HPDE6-E6E7 (cell line): ENCODE data around the gene KRT82.
A peak's percentile ranks its signal among the peaks of the same experiment; 100 is the strongest.

Source experiments
- DNase-seq: peaks from one replicate; pipeline ENCODE4 v3.0.0; 2011; ENCODE audit warnings: missing footprints; ENCODE audit errors: extremely low spot score

Gene KRT82

DNA sequence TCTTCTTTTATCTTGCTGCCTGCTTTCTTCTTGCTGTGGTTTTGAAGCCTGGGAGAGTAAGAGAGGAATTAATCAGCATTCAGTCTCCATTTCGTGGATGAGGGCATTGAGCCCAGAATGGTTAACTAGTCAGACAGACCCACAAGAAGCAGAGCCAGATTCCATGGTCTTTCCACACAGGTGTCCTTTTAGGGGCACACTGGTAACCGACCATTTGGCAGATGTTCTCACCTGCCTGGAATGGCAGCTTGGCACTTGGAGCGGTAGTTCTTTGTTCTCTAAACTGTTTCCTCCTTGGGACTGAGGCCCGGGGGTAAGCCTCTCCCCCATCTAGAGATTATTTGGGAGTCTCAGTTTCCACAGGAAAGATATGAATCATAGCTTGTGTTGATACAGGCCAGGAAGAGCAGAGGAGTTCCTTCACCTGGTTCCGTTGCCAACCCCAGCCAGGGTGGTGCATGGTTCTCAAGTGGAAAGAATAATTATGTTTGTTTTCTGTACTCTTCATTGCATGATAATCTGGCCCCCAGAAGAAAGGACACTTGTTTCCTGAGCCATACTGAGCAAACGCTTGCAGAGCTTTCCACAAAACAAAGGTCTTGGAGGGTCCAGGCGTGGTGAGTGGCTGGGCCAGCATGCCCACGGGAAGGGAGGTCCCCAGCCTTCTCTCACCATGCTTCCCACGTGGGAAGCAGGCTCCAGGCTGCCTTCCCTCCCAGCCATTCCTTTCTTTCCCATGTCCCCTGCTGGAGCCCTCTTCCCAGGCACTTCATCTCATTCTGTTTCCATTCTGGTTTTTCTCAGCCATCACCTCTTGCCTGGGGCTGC, 30.1 kb upstream of the KRT82 start:
- no peak for DNase-seq

DNA sequence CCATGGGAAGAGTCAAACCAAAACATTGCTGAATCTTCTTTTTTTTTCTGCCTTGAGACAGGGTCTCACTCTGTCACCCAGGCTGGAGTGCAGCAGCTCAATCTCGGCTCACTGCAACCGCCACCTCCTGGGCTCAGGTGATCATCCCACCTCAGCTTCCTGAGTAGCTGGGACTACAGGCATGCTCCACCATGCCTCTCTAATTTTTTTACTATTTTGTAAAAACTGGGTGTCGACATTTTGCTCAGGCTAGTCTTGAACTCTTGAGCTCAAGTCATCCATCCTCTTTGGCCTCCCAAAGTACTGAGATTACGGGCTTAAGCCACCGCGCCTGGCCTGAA, 29.5 kb upstream of the KRT82 start:
- DNase-seq, result no peak

DNA sequence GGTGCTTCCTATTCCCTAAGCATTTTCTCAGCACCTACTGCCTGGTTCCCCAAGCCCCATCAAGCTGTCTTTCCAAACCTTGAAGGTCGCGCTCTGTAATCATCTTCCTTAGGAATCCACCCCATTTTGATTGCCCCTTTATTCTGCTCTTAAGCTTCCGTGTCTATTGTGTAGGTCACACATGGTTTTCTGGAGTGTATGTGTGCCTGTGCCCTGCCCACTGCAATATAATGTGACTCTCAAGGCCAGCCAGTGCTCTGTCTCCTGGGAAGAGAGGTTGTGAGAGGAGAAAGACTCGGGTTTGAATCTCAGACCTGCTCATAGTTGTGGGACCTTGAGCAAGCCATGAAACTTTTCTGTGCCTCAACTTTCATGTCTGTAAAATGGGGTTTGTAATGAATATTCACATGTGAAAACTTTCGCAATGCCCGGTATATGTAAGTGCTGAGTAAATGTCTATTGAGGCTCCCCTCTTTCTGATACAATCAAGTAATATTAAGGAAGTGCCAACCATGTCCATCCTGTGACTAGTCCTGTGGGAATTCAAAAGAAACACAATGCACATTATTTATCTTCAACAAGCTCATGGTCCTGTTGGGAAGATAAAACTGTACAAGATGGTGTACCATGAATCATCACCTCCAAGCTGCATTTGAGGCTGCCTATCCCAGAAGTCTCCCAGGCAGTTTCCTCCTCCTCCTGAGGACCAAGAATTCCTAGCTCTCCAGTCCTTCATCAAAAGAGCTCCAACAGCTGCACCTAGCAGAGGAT, 28.8 kb upstream of the KRT82 start:
- no peak for DNase-seq

DNA sequence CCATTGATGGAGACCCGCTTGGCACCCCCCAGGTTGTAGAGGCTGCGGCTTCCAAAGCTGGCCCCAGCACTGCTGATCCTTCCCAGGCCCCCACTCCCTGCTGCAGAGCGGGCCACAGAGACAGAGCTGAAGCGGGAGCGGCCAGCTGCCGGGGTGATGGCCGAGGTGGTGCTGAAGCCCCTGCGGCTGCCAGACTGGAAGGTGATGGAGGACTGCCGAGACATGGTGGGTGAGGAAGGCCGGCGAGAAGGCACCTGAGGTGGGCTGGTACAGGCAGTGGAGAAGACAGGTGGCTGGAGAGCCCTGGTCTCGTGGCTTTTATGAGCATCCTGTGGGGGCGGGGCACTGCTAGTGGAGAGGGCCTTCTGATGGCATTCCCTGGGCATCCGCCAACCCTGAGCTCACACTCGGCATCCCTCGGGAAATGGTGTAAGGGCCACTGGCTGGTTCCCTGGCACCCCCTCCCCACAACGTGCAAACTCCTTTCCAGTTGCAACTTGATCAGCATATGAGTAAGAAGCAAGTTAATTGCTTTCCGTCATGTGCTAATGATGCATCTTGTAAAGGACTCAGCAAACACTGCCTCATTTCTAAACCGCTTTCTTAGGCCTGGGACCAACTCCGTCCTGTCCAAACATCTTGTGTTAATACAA, 28.1 kb upstream of the KRT82 start, which contains the start of gene KRT75:
Gene KRT75, minus strand, starts transcription at position 291 of the 653 bp plus-strand sequence. Its CDS starts 67 bp downstream, at position 224.
- DNase-seq, result no peak

DNA sequence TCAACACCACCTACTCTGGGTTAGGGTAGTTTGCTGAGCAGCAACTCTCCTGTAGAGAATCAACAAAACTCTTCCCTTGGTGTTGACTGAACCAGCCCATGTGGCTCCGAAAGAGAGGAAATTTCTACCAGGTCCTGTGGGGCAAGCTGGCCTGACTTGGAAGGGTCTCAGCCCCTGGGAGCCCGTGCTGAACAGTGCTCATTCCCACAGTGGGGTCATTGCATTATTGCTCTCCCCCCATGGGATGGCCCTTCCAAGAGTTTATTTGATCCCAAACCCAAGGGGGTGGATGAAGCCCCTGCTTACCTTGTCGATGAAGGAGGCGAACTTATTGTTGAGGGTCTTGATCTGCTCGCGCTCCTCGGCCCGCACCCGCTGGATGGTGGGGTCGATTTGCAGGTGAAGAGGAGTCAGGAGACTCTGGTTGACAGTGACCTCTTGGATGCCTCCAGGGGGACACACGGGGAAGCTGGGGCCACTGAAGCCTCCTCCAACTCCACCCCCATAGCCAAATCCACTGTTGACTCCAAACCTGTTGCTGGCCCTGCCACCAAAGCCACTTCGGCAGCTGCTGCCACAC, 27.5 kb upstream of the KRT82 start:
- DNase-seq, result no peak

DNA sequence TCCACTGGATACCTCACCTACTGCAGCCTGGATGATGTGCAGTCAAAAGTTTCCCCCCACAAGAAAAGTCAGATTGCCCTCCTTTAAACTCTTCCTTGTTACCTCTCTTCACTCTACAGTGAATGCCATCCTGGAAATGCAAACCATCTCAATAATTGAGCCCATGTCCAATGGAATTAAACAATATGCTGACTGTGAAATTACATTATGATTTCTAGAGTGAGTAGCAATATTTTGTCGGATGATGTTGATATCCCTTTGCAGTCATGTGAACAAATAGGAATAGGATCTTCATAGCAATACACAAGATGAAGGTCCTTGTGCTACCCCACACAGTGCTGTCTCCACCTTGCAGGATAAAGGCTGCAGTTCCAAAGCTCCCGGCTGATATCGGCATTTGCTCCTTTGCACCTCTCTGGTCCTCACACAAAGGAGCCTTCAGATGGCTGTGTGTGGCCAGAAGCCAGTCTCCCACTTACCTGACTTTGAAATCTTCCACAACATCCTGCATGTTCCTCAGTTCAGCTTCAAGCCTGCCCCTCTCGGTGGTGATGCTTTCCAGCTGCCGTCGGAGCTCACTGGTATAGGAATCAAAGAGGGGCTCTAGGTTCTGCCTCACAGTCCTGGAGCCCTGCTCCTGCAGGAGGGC, 26.5 kb upstream of the KRT82 start:
- no peak for DNase-seq

DNA sequence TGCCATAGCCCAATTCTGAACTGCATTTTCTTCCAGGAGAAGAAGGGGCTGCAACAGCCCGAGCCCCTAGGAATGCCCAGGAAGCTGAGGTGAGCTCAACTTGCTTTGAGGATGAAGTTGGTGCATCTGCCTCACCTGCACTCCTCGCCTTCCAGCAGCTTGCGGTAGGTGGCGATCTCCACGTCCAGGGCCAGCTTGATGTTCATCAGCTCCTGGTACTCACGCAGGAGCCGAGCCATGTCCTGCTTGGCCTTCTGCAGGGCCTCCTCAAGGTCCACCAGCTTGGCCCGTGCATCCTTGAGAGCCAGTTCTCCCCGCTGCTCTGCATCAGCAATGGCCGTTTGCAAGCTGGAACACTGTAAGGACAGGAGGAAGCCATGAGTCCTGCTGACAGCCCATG, 22.0 kb upstream of the KRT82 start:
- DNase-seq, result no peak

DNA sequence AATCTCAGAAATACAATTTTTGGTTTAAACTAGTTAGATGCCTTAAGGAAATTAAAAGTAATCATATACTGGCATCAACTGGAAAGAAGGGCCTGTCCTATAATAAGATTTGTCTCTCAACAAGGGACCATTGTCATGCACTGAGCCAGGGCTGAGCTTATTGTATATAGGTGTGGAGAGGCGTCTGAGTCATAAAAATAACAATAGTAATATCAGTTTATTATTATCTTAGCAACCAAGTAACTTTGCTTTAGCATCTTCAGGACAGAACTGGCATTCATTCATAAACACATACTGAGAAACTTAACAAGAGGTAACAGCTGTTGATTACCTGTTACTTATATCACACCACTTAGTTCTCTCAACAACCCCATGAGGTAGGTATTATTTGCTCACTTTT, 20.9 kb upstream of the KRT82 start:
- peak; percentile 42 for DNase-seq

DNA sequence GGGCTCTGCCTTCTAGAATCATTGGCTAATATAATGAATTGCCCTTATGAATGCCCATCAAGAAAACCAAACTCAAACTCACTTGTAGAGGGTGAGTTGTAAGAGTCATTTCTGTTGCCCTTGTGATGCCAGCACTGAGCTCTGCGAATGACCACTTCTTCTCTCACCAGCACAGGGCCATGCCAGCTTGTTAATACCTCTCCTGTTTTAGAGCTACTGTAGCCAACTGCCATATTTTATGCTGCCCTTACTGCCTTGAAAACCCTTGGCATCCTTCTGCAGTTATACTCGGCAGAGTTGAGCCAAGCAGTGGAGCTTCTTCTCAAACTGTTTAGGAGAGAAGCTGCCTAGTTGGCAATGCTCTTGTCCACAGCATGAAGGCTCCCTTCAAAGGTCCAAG, 19.9 kb upstream of the KRT82 start:
- DNase-seq, result no peak

DNA sequence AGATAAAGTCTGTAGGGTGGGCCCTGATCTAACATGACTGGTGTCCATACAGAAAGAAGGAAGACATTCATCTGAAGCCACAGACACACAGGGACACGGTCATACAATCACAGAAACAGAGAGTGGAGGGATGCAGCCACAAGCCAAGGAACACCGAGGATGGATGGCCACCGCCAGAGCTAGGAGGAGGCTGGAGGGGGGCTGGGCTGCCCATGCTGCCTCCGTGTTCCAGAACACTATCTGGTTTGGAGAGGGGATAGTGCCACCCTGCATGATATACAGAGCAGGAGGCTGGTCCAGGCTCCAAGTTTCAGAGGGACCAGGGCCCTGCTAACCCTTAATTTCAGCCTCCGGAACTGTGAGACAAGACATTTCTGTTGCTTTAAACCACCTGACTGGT, 19.3 kb upstream of the KRT82 start:
- no peak for DNase-seq

DNA sequence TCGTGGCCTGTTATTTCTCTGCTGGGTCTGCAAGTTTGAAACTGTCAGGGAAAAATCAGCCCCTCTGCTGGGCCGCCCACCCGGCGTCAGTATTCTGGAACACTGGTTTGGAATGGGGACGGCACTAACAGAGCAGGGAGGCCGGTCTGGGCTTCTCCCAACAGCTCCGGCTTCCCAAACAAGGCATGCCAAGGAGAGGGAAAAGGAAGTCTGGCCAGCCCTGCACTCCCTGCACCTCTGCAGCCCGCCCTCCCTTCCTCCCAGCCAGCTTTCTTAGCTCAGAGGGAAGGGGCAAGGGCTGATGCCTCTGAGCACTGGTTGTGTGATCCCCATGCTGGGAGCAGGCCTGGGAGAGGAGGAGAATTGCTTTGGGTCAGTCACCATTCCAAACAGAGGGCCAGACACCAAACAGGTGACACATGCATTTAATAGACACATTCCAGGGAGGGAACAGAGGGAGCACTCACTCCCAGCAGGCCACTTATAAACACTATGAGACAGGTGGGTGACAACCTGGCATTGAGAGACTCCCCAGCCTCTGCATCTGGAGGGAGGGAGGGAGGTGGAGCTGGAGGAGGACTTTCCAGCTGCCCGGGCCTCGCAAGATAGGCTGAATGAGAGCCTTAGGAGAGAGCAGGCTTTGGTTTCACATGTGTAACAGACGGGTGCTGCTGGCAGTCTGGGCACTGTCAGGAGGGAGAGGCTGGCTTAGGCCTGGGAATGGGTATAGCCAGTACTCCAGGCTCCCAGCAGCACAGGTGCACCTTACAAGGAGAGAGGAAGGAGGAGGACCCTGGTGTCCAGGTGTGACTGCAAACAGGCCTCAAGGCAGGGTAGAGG, 17.7 kb upstream of the KRT82 start:
- no peak for DNase-seq

DNA sequence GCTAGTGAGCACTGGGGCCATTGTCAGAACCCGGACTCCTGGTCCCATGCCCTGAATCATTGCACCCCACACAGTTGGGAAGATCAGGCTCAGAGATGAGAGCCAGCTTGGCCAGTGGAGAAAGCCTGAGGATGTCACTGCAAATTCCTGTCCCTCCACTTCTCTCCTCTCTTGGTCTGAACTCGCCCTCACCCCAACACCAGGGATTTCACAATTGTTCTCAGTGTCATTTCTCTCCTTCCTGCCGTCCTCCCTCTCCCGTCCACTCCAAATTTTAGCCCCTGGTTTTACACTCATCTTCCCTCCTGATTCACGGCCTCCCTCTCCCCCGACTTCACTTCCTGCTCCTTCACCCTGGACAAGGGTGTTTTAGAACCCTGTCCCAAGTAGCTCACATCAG, 16.9 kb upstream of the KRT82 start:
- DNase-seq, result no peak

DNA sequence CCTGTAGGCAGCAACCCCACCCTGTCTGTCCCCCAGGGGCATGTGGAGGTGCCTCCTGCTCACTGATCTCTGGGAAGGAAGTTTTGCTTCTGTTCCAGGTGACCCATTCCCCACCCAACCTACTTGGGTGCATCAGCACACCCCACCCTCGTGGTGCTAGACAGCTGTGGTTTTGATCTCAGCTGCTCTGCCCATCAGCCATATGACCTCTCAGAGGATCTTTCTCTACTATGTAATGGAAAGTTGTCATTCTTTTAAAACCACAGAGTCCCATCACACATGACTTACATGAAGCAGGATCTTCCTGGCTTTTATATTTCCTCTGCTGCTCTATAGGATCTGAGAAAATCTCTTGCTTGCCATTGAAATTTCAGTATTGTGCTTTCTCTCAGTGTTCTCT, 13.5 kb upstream of the KRT82 start:
- DNase-seq, result no peak

DNA sequence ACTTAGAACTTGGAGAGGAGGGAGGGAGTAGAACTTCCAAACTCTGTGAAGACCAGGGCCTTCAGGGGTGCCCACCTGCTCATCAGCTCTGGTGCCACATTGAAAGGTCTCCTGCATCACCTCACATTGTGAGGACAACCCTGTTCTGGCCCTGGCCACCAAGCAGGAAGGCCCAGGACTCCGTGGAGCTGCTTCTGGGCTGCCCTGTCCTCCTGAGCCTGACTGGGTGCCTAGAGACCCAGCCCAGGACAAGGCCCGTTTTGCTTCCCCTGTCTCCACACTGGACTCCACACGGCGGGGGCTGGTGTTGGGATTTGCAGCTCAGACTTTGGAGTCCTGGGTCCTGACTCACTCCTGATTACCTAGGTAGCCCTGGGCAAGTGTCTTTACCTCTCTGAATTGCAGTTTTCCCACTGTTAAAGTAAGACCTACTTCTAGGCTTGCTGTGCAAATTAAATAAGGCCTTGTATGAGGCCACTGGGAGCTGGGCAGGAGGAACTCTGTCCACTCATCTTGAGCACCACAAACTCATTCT, 12.5 kb upstream of the KRT82 start:
- no peak for DNase-seq

DNA sequence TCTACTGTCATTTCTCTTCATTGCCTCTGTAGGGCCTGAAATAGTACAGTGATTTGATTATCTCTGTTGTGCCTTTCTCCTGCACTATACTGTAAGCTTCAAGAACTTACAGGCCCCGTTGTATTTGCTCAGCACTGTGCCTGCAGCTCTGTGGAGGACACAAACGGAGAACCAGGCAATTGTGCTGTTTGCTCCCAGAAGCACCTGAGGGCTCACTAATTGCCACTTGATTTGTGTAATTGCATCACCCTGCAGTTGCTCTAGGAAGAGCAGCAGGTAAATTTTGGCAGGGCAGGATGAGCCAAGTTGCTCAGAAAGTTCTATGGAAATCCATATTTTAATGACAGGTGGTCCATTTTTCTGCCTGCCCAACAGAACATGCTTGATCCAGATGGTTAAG, 11.6 kb upstream of the KRT82 start:
- DNase-seq, result no peak

DNA sequence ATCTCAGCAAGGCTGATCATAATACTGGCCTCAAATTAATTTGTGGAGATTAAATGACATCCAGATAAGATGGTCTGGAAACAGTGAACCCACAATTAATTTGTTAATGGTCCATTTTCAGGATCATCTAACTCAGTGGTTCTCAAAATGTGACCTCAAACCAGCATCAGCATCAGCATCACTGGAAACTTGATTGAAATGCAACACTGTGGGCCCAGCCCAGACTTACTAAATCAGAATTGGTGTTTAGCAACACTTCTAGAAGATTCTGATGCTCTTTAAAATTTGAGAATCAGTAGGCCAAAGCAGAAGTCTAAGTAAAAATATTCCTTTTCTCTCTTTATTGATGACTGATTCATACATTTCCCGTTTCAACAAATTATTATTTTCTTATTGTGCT, 10.7 kb upstream of the KRT82 start:
- DNase-seq, result no peak

DNA sequence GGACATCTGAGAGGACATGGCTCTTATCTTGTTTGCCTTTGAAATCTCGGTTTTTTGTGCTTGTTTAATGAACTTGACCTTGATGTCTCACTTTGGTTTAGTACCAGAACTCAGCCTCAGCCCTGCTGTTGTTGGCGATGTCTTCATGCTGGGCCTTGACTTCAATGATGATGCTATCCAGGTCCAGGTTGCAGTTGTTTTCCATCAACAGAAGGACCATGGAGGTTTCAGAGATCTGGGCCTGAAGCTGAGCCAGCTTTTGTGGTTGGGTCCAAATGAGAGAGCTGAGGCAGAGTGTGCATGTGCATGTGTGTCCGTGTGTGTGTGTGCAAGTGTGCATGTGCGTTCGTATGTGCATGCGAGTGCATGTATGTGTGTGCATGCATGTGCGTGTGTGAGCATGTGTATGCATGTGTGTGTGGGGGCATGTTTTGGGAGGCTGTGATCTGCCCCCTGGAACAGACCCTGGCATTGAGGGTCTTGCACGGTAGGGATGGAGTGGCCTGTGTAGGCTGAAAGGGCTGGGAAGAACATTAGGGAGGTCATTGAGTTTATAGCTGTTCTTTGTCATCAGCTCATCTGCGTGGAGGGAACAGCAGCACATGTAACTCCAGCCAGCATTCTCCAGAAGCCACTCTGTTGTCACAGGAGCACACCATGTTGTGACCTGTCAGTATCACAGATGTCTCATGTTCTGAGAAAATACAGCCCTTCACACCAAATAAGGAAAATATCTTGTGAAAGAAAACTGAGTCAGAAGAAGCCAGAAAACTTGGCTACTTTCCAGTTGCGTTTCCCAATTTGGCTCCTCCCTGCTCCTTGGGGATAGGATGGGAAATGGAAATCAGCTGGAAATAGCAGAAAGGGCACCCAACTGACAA, 10.0 kb upstream of the KRT82 start:
- peak; percentile 79 for DNase-seq

DNA sequence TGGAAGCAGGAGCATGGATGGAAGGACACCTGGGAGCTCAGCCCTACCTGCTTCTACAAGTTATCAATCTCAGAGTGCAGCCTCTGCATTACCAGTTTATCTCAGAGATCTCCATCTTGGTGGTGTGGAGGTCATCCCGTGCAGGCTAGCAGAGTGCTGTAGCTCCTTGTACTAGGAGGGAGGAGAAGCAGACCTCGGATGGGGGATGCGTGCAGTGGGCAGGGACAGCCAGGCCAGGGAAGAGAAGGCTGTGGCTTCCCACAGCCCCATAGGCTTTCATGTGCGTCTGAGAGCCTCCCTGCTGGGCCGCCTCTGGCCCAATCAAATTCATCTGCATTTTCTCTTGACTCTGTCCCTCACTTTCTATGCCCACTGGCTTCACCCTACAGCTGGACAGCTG, 8.8 kb upstream of the KRT82 start:
- no peak for DNase-seq

DNA sequence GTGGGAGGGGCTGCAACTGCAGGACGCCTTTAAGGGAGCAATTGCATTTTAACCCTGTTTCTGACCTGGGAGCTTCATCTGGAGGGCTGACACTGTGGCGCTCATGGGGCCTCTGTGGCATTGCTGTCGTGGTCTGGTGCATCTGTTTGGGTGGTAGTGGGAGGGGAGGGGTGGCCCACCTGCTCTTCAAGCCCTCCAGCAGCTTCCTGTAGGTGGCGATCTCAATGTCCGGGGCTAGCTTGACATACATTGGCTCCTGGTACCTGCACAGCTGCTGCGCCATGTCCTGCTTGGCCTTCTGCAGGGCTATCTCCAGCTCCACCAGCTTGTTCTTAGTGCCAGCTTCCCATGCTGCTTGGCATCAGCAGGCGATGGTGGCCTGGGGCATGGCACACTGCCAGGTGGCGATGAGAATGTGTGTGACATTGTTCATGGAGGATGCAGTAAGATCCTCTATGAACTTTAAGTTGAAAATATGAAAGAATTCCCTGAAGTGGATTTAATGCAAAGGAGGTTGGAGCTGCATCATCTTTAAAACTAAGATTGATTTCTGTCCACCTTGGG, 7.7 kb upstream of the KRT82 start:
- no peak for DNase-seq
